T-cell (primary cell): Measurements from ENCODE around the gene GRAP2. TPM values are rescaled to one million over a fixed set of nuclear protein-coding genes. Genes with fewer than 3 reads are reported as not detected.
"Not testable (repeated sequence)": the region's sequence is repeated elsewhere in the genome, so short reads cannot be mapped to it uniquely, and the experiment has no call there.

Experiments used
- ATAC-seq, 4 experiments: fragments of 200-7000 bp in 3 of 4; fragments of 150-1000 bp in 1 of 4; cut with Tn5 transposase; replicated peaks in 1 of 4; 1 replicate in 3 of 4; 2 replicates in 1 of 4; pipeline ENCODE4 v1.10.0; 2021; ENCODE audit warnings: moderate library complexity in 3 of 4, mild to moderate bottlenecking in 2 of 4, moderate number of reproducible peaks in 1 of 4
- CTCF ChIA-PET, 2 donors: fragments of 300-600 bp; sonication (Branson Sonifier 250); formaldehyde crosslinking; loops; one replicate each; lab custom pipeline; 2022; ENCODE audit warnings: antibody characterized with exemption in 2 of 2; lab: Charles Lee
- POLR2A ChIA-PET, 2 donors: fragments of 300-600 bp; sonication (Branson Sonifier 250); formaldehyde crosslinking; loops; one replicate each; lab custom pipeline; 2022; ENCODE audit warnings: antibody characterized with exemption in 2 of 2; lab: Charles Lee
- DNase-seq, 35 experiments: peaks; one replicate each; pipeline versions ENCODE4 v3.0.0 to v3.0.0-alpha.2; 2013 to 2023
- H3K27ac ChIP-seq: one replicate; pipeline ENCODE4 v1.5.1; 2013; ENCODE audit warnings: low read length
- H3K27me3 ChIP-seq, 2 experiments: replicated peaks in 1 of 2; 1 replicate in 1 of 2; 2 replicates in 1 of 2; pipeline versions ENCODE4 v1.6.1 to v1.7.0; 2013; ENCODE audit warnings: low read length in 1 of 2, mixed read lengths in 1 of 2; ENCODE audit not compliant: control insufficient read depth in 2 of 2, insufficient read depth in 2 of 2; ENCODE audit errors: extremely low read depth in 1 of 2
- H3K36me3 ChIP-seq, 2 donors: 1 replicate in 1 of 2; 2 replicates in 1 of 2; pipeline versions ENCODE4 v1.6.1 to v1.7.0; 2013; ENCODE audit warnings: low read length in 1 of 2; ENCODE audit not compliant: control insufficient read depth in 2 of 2, insufficient read depth in 1 of 2; ENCODE audit errors: extremely low read depth in 1 of 2
- H3K4me1 ChIP-seq, 2 experiments: 1 replicate in 1 of 2; 2 replicates in 1 of 2; pipeline versions ENCODE4 v1.6.1 to v1.7.0; 2013; ENCODE audit warnings: low read length in 2 of 2, mixed read lengths in 1 of 2; ENCODE audit not compliant: insufficient read depth in 2 of 2, control insufficient read depth in 1 of 2; ENCODE audit errors: extremely low read depth in 1 of 2
- H3K4me3 ChIP-seq, 2 donors: 1 replicate in 1 of 2; 2 replicates in 1 of 2; pipeline versions ENCODE4 v1.5.1 to v1.7.0; 2013; ENCODE audit warnings: mild to moderate bottlenecking in 2 of 2, low read length in 1 of 2, moderate library complexity in 1 of 2; ENCODE audit not compliant: control insufficient read depth in 1 of 2; ENCODE audit errors: extremely low read depth in 1 of 2
- H3K9me3 ChIP-seq: 2 replicates; pipeline ENCODE4 v1.7.0; 2013
- H3K27ac Mint-ChIP-seq, 2 donors: one replicate each; pipeline ENCODE4 v1.8.0; 2020 to 2021; ENCODE audit warnings: mild to moderate bottlenecking in 2 of 2, mixed read lengths in 2 of 2
- H3K27me3 Mint-ChIP-seq, 2 donors: one replicate each; pipeline ENCODE4 v1.8.0; 2021 to 2022; ENCODE audit warnings: mixed read lengths in 2 of 2
- H3K36me3 Mint-ChIP-seq: one replicate; pipeline ENCODE4 v1.8.0; 2021; ENCODE audit warnings: mixed read lengths
- H3K4me1 Mint-ChIP-seq, 3 donors: one replicate each; pipeline ENCODE4 v1.8.0; 2020 to 2022; ENCODE audit warnings: mixed read lengths in 3 of 3, mild to moderate bottlenecking in 1 of 3
- H3K4me3 Mint-ChIP-seq, 3 donors: one replicate each; pipeline ENCODE4 v1.8.0; 2020 to 2022; ENCODE audit warnings: mild to moderate bottlenecking in 3 of 3, mixed read lengths in 3 of 3, moderate library complexity in 3 of 3
- H3K9me3 Mint-ChIP-seq, 3 donors: one replicate each; pipeline ENCODE4 v1.8.0; 2020 to 2022; ENCODE audit warnings: mixed read lengths in 3 of 3
- WGBS: methylation state at CpG from one replicate; pipeline ENCODE4 v1.1.5; 2013; ENCODE audit warnings: missing lambda C conversion rate; ENCODE audit not compliant: insufficient coverage; 5-methylcytosine and 5-hydroxymethylcytosine counted together
- total RNA-seq, 35 experiments: library from RNA in 6 of 35; stranded (reverse) in 6 of 35; fragments of 120-200 nt in 1 of 35; gene quantifications; one replicate each; pipeline versions ENCODE4 v1.2.1 to v1.2.4 and lab custom pipeline; 2013 to 2026

GRAP2 gene
- total RNA-seq, 5 donors from 2014 or later (not counting 1 experiment from before 2014, with no cell fraction given), result 138 to 199 (median 157) TPM

- CTCF ChIA-PET, result no interaction called here
- H3K4me1 Mint-ChIP-seq, result peaks cover 0 to 11% (median 0%) of the 10 kb centered on the region in 3 donors
- POLR2A ChIA-PET, result no interaction called here
These were observed 23.6 kb upstream of the GRAP2 start for GRCh38 chr22:39877079-39877845.

GRCh38 chr22:39880722-39881121 is 20.2 kb upstream of the GRAP2 start:
- Histone ChIP-seq H3K36me3 (no peaks in the 10 kb centered on the region), H3K27ac (no peak overlapping the region), H3K4me3 (no peak overlapping the region), H3K27me3 (no peaks in the 10 kb centered on the region), H3K4me1 (no peaks in the 10 kb centered on the region), H3K9me3 (no peaks in the 10 kb centered on the region)
- no peak overlapping the region for H3K27ac Mint-ChIP-seq
- CTCF ChIA-PET, result no interaction called here
- no peak for DNase-seq
- H3K4me1 Mint-ChIP-seq, result peaks cover 0 to 11% (median 0%) of the 10 kb centered on the region in 3 donors
- no peaks in the 10 kb centered on the region for H3K36me3 Mint-ChIP-seq
- POLR2A ChIA-PET, result no interaction called here
- no peak overlapping the region for H3K4me3 Mint-ChIP-seq
- H3K9me3 Mint-ChIP-seq, result no peaks in the 10 kb centered on the region
- no peak for ATAC-seq
- H3K27me3 Mint-ChIP-seq, result no peaks in the 10 kb centered on the region

More at GRCh38 chr22:39877079-39877845, 23.6 kb upstream of the GRAP2 start:
- Histone ChIP-seq H3K4me3 (no peak overlapping the region), H3K36me3 (no peaks in the 10 kb centered on the region), H3K27ac (no peak overlapping the region), H3K27me3 (no peaks in the 10 kb centered on the region), H3K4me1 (no peaks in the 10 kb centered on the region), H3K9me3 (no peaks in the 10 kb centered on the region)
- DNase-seq (no peak), ATAC-seq (no peak)
- no peaks in the 10 kb centered on the region for H3K27me3 Mint-ChIP-seq
- no peaks in the 10 kb centered on the region for H3K9me3 Mint-ChIP-seq
- no peak overlapping the region for H3K27ac Mint-ChIP-seq
- 100% methylated on average over 2 of the region's 6 CpGs for WGBS
- H3K4me3 Mint-ChIP-seq, result no peak overlapping the region
- no peaks in the 10 kb centered on the region for H3K36me3 Mint-ChIP-seq

GRCh38 chr22:39883057-39883456 is 17.8 kb upstream of the GRAP2 start:
- H3K9me3 Mint-ChIP-seq, result no peaks in the 10 kb centered on the region
- no peak for ATAC-seq
- H3K36me3 ChIP-seq, result no peaks in the 10 kb centered on the region
- no CpG with 5 or more reads among the region's 1 CpG for WGBS
- ChIA-PET POLR2A (interaction anchor here in 1 of 2 donors (0.7 kb wide), 1 partner anchor 13 kb away, joined by 7 read pairs; no protein-coding TSS in a partner anchor), CTCF (interaction anchor here in 1 of 2 donors (0.7 kb wide), 1 partner anchor 112 kb away, joined by 7 read pairs; no protein-coding TSS in a partner anchor)
- H3K4me1 ChIP-seq, result no peaks in the 10 kb centered on the region
- H3K4me3 ChIP-seq, result no peak overlapping the region
- DNase-seq, result no peak
- no peak overlapping the region for H3K27ac Mint-ChIP-seq
- H3K27me3 ChIP-seq, result no peaks in the 10 kb centered on the region
- H3K4me3 Mint-ChIP-seq, result no peak overlapping the region
- H3K9me3 ChIP-seq, result no peaks in the 10 kb centered on the region
- H3K27ac ChIP-seq, result no peak overlapping the region
- no peaks in the 10 kb centered on the region for H3K36me3 Mint-ChIP-seq
- peaks cover 0 to 4% (median 0%) of the 10 kb centered on the region in 3 donors for H3K4me1 Mint-ChIP-seq
- no peaks in the 10 kb centered on the region for H3K27me3 Mint-ChIP-seq

- H3K36me3 Mint-ChIP-seq, DNase-seq, H3K4me3 Mint-ChIP-seq, H3K4me1 ChIP-seq, H3K27ac Mint-ChIP-seq, H3K27me3 Mint-ChIP-seq, H3K27ac ChIP-seq, H3K9me3 ChIP-seq, ATAC-seq, H3K9me3 Mint-ChIP-seq, H3K4me3 ChIP-seq, H3K36me3 ChIP-seq, H3K27me3 ChIP-seq: not testable (repeated sequence)
- POLR2A ChIA-PET, result interaction anchor here in 1 of 2 donors (0.6 kb wide), 1 partner anchor 63 kb away, joined by 3 read pairs; no protein-coding TSS in a partner anchor
- WGBS, result no CpG with 5 or more reads among the region's 3 CpGs
- CTCF ChIA-PET, result interaction anchor here in 1 of 2 donors (0.6 to 1.4 kb wide), 2 partner anchors 43 to 89 kb away, joined by 3 to 6 read pairs; no protein-coding TSS in a partner anchor
- peaks cover 11 to 13% (median 12%) of the 10 kb centered on the region in 3 donors for H3K4me1 Mint-ChIP-seq
These were observed 11.0 kb upstream of the GRAP2 start for GRCh38 chr22:39889924-39890323.

- no peak within 1 kb of the TSS for H3K27ac ChIP-seq
These were observed 7.4 kb upstream of the GRAP2 start, which contains the start of gene ENTHD1 for GRCh38 chr22:39893526-39893925. Gene ENTHD1 (minus strand): TSS chr22:39893760. CDS start chr22:39887748, 6,012 bp downstream.

GRCh38 chr22:39894554-39895092 is 6.3 kb upstream of the GRAP2 start:
- Mint-ChIP-seq H3K36me3 (no peaks in the 10 kb centered on the region), H3K27ac (no peak overlapping the region), H3K4me3 (no peak overlapping the region), H3K27me3 (no peaks in the 10 kb centered on the region), H3K9me3 (no peaks in the 10 kb centered on the region), H3K4me1 (peaks cover 21 to 22% (median 21%) of the 10 kb centered on the region in 3 donors)
- no peaks in the 10 kb centered on the region for H3K36me3 ChIP-seq
- peak in 1 of 4 experiments; percentile 32 for ATAC-seq
- POLR2A ChIA-PET, result interaction anchor here in 1 of 2 donors (0.5 kb wide), 1 partner anchor 165 kb away, joined by 8 read pairs; no protein-coding TSS in a partner anchor
- no peak overlapping the region for H3K4me3 ChIP-seq
- no peaks in the 10 kb centered on the region for H3K9me3 ChIP-seq
- CTCF ChIA-PET, result interaction anchor here in 1 of 2 donors (1.9 kb wide), 1 partner anchor 56 kb away, joined by 5 read pairs; no protein-coding TSS in a partner anchor
- 79% methylated on average over 4 of the region's 7 CpGs for WGBS
- H3K27ac ChIP-seq, result no peak overlapping the region
- peaks cover 17 to 22% of the 10 kb centered on the region in 2 experiments for H3K4me1 ChIP-seq
- DNase-seq, result no peak
- H3K27me3 ChIP-seq, result no peaks in the 10 kb centered on the region

More at GRCh38 chr22:39893526-39893925, 7.4 kb upstream of the GRAP2 start, which contains the start of gene ENTHD1:
- Histone ChIP-seq H3K27me3 (no peaks in the 10 kb centered on the region), H3K4me1 (peaks cover 7 to 14% of the 10 kb centered on the region in 2 experiments), H3K4me3 (no peak within 1 kb of the TSS), H3K36me3 (no peaks in the 10 kb centered on the region), H3K9me3 (no peaks in the 10 kb centered on the region)
- Mint-ChIP-seq H3K9me3 (no peaks in the 10 kb centered on the region), H3K4me3 (no peak within 1 kb of the TSS), H3K27me3 (no peaks in the 10 kb centered on the region), H3K4me1 (peaks cover 11 to 13% (median 12%) of the 10 kb centered on the region in 3 donors), H3K27ac (no peak within 1 kb of the TSS), H3K36me3 (no peaks in the 10 kb centered on the region)
- DNase-seq (no peak), ATAC-seq (no peak)
- ChIA-PET POLR2A (interaction anchor here in 1 of 2 donors (0.5 kb wide), 1 partner anchor 376 kb away, joined by 3 read pairs; no protein-coding TSS in a partner anchor), CTCF (interaction anchor here (0.5 to 0.6 kb wide), 2 partner anchors 14 to 46 kb away, joined by 3 to 4 read pairs; no protein-coding TSS in a partner anchor)
- WGBS, result 95% methylated on average over 10 of the region's 20 CpGs
